Measurements from ENCODE around the gene CENPF. TPM values are rescaled to one million over a fixed set of nuclear protein-coding genes. Genes with fewer than 3 reads are reported as not detected.
A peak's percentile ranks its signal among the peaks of the same experiment; 100 is the strongest.

CENPF gene
- total RNA-seq, 2 donors from 2014 or later: 2.9 to 10.9 TPM

GRCh38 chr1:214583824-214584554, 19.0 kb upstream of the CENPF start:
- no peaks in the 10 kb centered on the region for H3K36me3 ChIP-seq
- no peaks in the 10 kb centered on the region for H3K27me3 ChIP-seq (replicated peaks; ENCODE audit: insufficient read depth)
- no peaks in the 10 kb centered on the region for H3K9me3 ChIP-seq
- no peak overlapping the region for H3K4me3 ChIP-seq
- no peak overlapping the region for H3K27ac ChIP-seq
- 70% methylated on average over 7 of the region's 7 CpGs for WGBS
- H3K4me1 ChIP-seq (replicated peaks): peaks cover 8% of the 10 kb centered on the region
- TF ChIP-seq POLR2AphosphoS5 (IDR thresholded peaks at IDR 0.05) (no peak), CTCF (IDR thresholded peaks at IDR 0.05) (no peak), POLR2A (IDR thresholded peaks at IDR 0.05) (no peak)
- intact Hi-C loops (cut with DNase I): loop anchor here (2.0 to 10.0 kb wide), 2 partner anchors 251 to 309 kb away; no protein-coding TSS in a partner anchor
- no peak for DNase-seq (ENCODE audit: low spot score)

GRCh38 chr1:214584805-214585766, 17.9 kb upstream of the CENPF start:
- no peaks in the 10 kb centered on the region for H3K27me3 ChIP-seq (replicated peaks; ENCODE audit: insufficient read depth)
- H3K27ac ChIP-seq: no peak overlapping the region
- WGBS: 21% methylated on average over 1 of the region's 1 CpG
- no peaks in the 10 kb centered on the region for H3K9me3 ChIP-seq
- no peak for DNase-seq (ENCODE audit: low spot score)
- no peak overlapping the region for H3K4me3 ChIP-seq
- TF ChIP-seq CTCF (IDR thresholded peaks at IDR 0.05) (peak; percentile 34 to 93 (median 78)), POLR2A (IDR thresholded peaks at IDR 0.05) (no peak), POLR2AphosphoS5 (IDR thresholded peaks at IDR 0.05) (no peak)
- no peaks in the 10 kb centered on the region for H3K36me3 ChIP-seq
- intact Hi-C loops (cut with DNase I): loop anchor here (2.0 to 10.0 kb wide), 4 partner anchors 33 to 310 kb away; partner anchors contain the start of gene PTPN14
- H3K4me1 ChIP-seq (replicated peaks): peaks cover 8% of the 10 kb centered on the region

- 65% methylated on average over 3 of the region's 3 CpGs for WGBS
- no peak for DNase-seq (ENCODE audit: low spot score)
- Histone ChIP-seq H3K9me3 (no peaks in the 10 kb centered on the region), H3K27ac (no peak overlapping the region), H3K4me1 (replicated peaks) (peaks cover 8% of the 10 kb centered on the region), H3K36me3 (no peaks in the 10 kb centered on the region), H3K4me3 (no peak overlapping the region), H3K27me3 (replicated peaks; ENCODE audit: insufficient read depth) (no peaks in the 10 kb centered on the region)
- intact Hi-C loops (cut with DNase I): loop anchor here (5.0 to 10.0 kb wide), 3 partner anchors 34 to 312 kb away; partner anchors contain the start of gene PTPN14
- TF ChIP-seq CTCF (IDR thresholded peaks at IDR 0.05): no peak
- no peak for TF ChIP-seq POLR2A (IDR thresholded peaks at IDR 0.05)
- no peak for TF ChIP-seq POLR2AphosphoS5 (IDR thresholded peaks at IDR 0.05)
These were observed 16.4 kb upstream of the CENPF start for GRCh38 chr1:214586621-214587020.

GRCh38 chr1:214587165-214587564, 15.8 kb upstream of the CENPF start:
- no peak for DNase-seq (ENCODE audit: low spot score)
- TF ChIP-seq POLR2A (IDR thresholded peaks at IDR 0.05) (no peak), POLR2AphosphoS5 (IDR thresholded peaks at IDR 0.05) (no peak), CTCF (IDR thresholded peaks at IDR 0.05) (no peak)
- 78% methylated on average over 5 of the region's 5 CpGs for WGBS

More at GRCh38 chr1:214587165-214587564, 15.8 kb upstream of the CENPF start:
- H3K27me3 ChIP-seq (replicated peaks; ENCODE audit: insufficient read depth): no peaks in the 10 kb centered on the region
- H3K27ac ChIP-seq: no peak overlapping the region
- H3K4me1 ChIP-seq (replicated peaks): peaks cover 8% of the 10 kb centered on the region
- no peak overlapping the region for H3K4me3 ChIP-seq
- intact Hi-C loops (cut with DNase I): loop anchor here (5.0 to 10.0 kb wide), 3 partner anchors 35 to 312 kb away; partner anchors contain the start of gene PTPN14
- no peaks in the 10 kb centered on the region for H3K36me3 ChIP-seq
- H3K9me3 ChIP-seq: no peaks in the 10 kb centered on the region

Data from prostate gland (tissue), 2 donors.